Measurements from ENCODE around the gene EFCAB14. TPM values are rescaled to one million over a fixed set of nuclear protein-coding genes. Genes with fewer than 3 reads are reported as not detected.

Gene EFCAB14
- total and polyA plus RNA-seq, 9 of the 15 experiments (the other 6 are each of a cell fraction or from before 2014, with no cell fraction given), result 7.3 to 49.0 (median 37.3) TPM

- TF ChIP-seq RREB1 (CRISPR knock-in tag; IDR thresholded peaks at IDR 0.05), result no peak
- no peak for TF ChIP-seq ZKSCAN1 (IDR thresholded peaks at IDR 0.05; ENCODE audit: low read depth, low read length)
- TF ChIP-seq EHMT2 (IDR thresholded peaks at IDR 0.05), result no peak
- no peak for TF ChIP-seq TCFL5 (CRISPR knock-in tag; conservative IDR thresholded peaks at IDR 0.05)
- no peak for TF ChIP-seq ZNF561 (CRISPR knock-in tag; conservative IDR thresholded peaks at IDR 0.05)
Measured at GRCh38 chr1:46649764-46650163, 69.2 kb downstream of the EFCAB14 start (continued).

GRCh38 chr1:46647611-46648010 lies 71.3 kb downstream of the EFCAB14 start:
- 77% methylated on average over 3 of the region's 3 CpGs for WGBS (ENCODE audit: insufficient coverage, low coverage, missing lambda C conversion rate)
- in situ Hi-C loops (cut with MboI), result no loop called here
- no peak for TF ChIP-seq TRIM24 (IDR thresholded peaks at IDR 0.05)
- no peak for TF ChIP-seq SNAPC5 (CRISPR knock-in tag; IDR thresholded peaks at IDR 0.05)
- TF ChIP-seq THRAP3 (IDR thresholded peaks at IDR 0.05; ENCODE audit: borderline replicate concordance), result no peak
- TF ChIP-seq SMAD3 (CRISPR knock-in tag; conservative IDR thresholded peaks at IDR 0.05), result no peak
- no peak for TF ChIP-seq ARID3B (CRISPR knock-in tag; IDR thresholded peaks at IDR 0.05; ENCODE audit: borderline replicate concordance)
- no peak for TF ChIP-seq POU5F1 (IDR thresholded peaks at IDR 0.05; ENCODE audit: borderline replicate concordance, low read depth, low read length, partially characterized antibody)
- no peak for TF ChIP-seq ZNF507 (tag; conservative IDR thresholded peaks at IDR 0.05)
- TF ChIP-seq MCM2 (IDR thresholded peaks at IDR 0.05; ENCODE audit: low read depth), result no peak
- no peak for TF ChIP-seq ZC3H11A (IDR thresholded peaks at IDR 0.05; ENCODE audit: low read depth, low read length)
- no peak for TF ChIP-seq ZNF165 (CRISPR knock-in tag; IDR thresholded peaks at IDR 0.05; ENCODE audit: borderline replicate concordance)
- TF ChIP-seq RBM14 (IDR thresholded peaks at IDR 0.05; ENCODE audit: borderline replicate concordance, insufficient read depth, low read depth, low read length), result no peak
- TF ChIP-seq ARNT (IDR thresholded peaks at IDR 0.05), result no peak

More at GRCh38 chr1:46647611-46648010, 71.3 kb downstream of the EFCAB14 start:
- FAIRE-seq (no peak), ATAC-seq (no peak), DNase-seq (ENCODE audit: extremely low read depth in 1 of 4, low spot score in 3 of 4) (no peak)
- H3K9ac ChIP-seq (ENCODE audit: insufficient read depth in 1 of 2, low read depth in 2 of 2, low read length in 2 of 2), result no peak overlapping the region
- BruUV-seq (replicated peaks), result no TSS peak
- H3K36me3 ChIP-seq (ENCODE audit: control insufficient read depth, insufficient read depth, low read length), result peaks cover 9% of the 10 kb centered on the region
- ChIA-PET POLR2A (interaction anchor here (0.9 to 1.1 kb wide), 2 partner anchors 12 to 15 kb away, joined by 3 to 4 read pairs; no protein-coding TSS in a partner anchor), CTCF (ENCODE audit: low intra/inter-chr PET ratio) (no interaction called here)
- H3K27ac ChIP-seq (ENCODE audit: extremely low read depth, low read depth, low read length), result no peak overlapping the region
- H4K20me1 ChIP-seq (replicated peaks; ENCODE audit: control insufficient read depth, insufficient read depth, low read length), result no peaks in the 10 kb centered on the region
- H2AFZ ChIP-seq (ENCODE audit: low read depth, low read length), result no peak overlapping the region
- intact Hi-C loops (cut with micrococcal nuclease), result no loop called here
- H3K4me3 ChIP-seq, result no peak overlapping the region
- H3K27me3 ChIP-seq (ENCODE audit: control insufficient read depth in 2 of 2, insufficient read depth in 2 of 2, low read length in 2 of 2), result no peaks in the 10 kb centered on the region
- H3K4me1 ChIP-seq (replicated peaks in 1 of 2; ENCODE audit: control insufficient read depth in 2 of 2, insufficient read depth in 2 of 2, low read length in 2 of 2), result no peaks in the 10 kb centered on the region; a peak in 2 of 5 replicates
- no peaks in the 10 kb centered on the region for H3K79me2 ChIP-seq (ENCODE audit: control insufficient read depth, insufficient read depth, low read length)
- no peak overlapping the region for H3K4me2 ChIP-seq (ENCODE audit: insufficient read depth, low read length)
- H3K9me3 ChIP-seq (replicated peaks; ENCODE audit: control insufficient read depth, insufficient read depth, low read depth, low read length), result no peaks in the 10 kb centered on the region
- H3K9me1 ChIP-seq (ENCODE audit: control insufficient read depth, insufficient read depth, low read length), result no peaks in the 10 kb centered on the region

Measured in K562 (cell line).